Activated CD8-positive, alpha-beta memory T cell treated with anti-CD3 and anti-CD28 coated beads, Interleukin-2, amount 50 U/mL, for 4 hours (primary cell): Measurements from ENCODE around the gene BRAT1.
"Not testable (repeated sequence)": the region's sequence is repeated elsewhere in the genome, so short reads cannot be mapped to it uniquely, and the experiment has no call there.

Experiments used
- DNase-seq: peaks from one replicate; pipeline ENCODE4 v3.0.0-alpha.2; 2020

BRAT1 gene

GRCh38 chr7:2555121-2556052 lies at the start of gene BRAT1:
Gene BRAT1, minus strand, starts transcription at chr7:2555524. Its CDS starts 1,093 bp downstream, at chr7:2554431.
- peak; percentile 96 for DNase-seq

GRCh38 chr7:2604608-2605174 lies 49.4 kb upstream of the BRAT1 start:
- DNase-seq, result no peak

GRCh38 chr7:2603044-2603965 lies 48.0 kb upstream of the BRAT1 start:
- DNase-seq, result no peak

- DNase-seq, result no peak
Measured at GRCh38 chr7:2602406-2603043, 47.2 kb upstream of the BRAT1 start.

GRCh38 chr7:2601907-2602306 lies 46.6 kb upstream of the BRAT1 start:
- no peak for DNase-seq

- no peak for DNase-seq
Measured at GRCh38 chr7:2601065-2601464, 45.7 kb upstream of the BRAT1 start.

- DNase-seq, result no peak
Measured at GRCh38 chr7:2598154-2598823, 43.0 kb upstream of the BRAT1 start.

GRCh38 chr7:2597273-2597640 lies 41.9 kb upstream of the BRAT1 start:
- no peak for DNase-seq

- DNase-seq, result no peak
Measured at GRCh38 chr7:2596464-2597272, 41.3 kb upstream of the BRAT1 start.

GRCh38 chr7:2595258-2595860 lies 40.0 kb upstream of the BRAT1 start:
- no peak for DNase-seq

- DNase-seq, result no peak
Measured at GRCh38 chr7:2594599-2594998, 39.3 kb upstream of the BRAT1 start.

- DNase-seq, result no peak
Measured at GRCh38 chr7:2593036-2593727, 37.9 kb upstream of the BRAT1 start.

GRCh38 chr7:2592375-2592865 lies 37.1 kb upstream of the BRAT1 start:
- no peak for DNase-seq

- DNase-seq, result not testable (repeated sequence)
Measured at GRCh38 chr7:2589941-2590340, 34.6 kb upstream of the BRAT1 start.

- DNase-seq, result no peak
Measured at GRCh38 chr7:2589341-2589740, 34.0 kb upstream of the BRAT1 start.

GRCh38 chr7:2587778-2588177 lies 32.5 kb upstream of the BRAT1 start:
- DNase-seq, result no peak

- no peak for DNase-seq
Measured at GRCh38 chr7:2587134-2587533, 31.8 kb upstream of the BRAT1 start.

- no peak for DNase-seq
Measured at GRCh38 chr7:2586326-2587020, 31.1 kb upstream of the BRAT1 start.

- no peak for DNase-seq
Measured at GRCh38 chr7:2585446-2585845, 30.1 kb upstream of the BRAT1 start.
